NT2/D1 (cell line): ENCODE measurements around the gene GSE1.

ENCODE experiments used
- SUZ12 ChIP-seq: IDR thresholded peaks from 2 replicates; pipeline ENCODE4 v1.6.1; 2011; ENCODE audit not compliant: insufficient read length, insufficient read depth; ENCODE audit errors: extremely low read depth
- YY1 ChIP-seq: IDR thresholded peaks from 2 replicates; pipeline ENCODE4 v1.6.1; 2011; ENCODE audit not compliant: insufficient read length, insufficient read depth

DNA sequence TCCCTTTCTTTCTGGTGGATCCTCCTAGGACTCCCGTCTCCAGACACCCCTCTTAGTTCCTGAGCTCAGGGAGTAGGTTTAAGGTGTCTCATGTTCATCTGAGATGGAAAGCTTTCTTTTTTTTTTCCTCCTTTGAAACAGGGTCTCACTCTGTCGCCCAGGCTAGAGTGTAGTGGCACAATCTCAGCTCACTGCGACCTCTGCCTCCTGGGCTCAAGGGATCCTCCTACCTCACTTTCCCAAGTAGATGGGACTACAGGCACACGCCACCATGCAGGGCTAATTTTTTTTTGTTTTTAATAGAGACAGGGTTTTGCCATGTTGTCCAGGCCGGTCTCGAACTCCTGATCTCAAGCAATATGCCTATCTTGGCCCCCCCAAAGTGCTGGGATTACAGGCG is 3.6 kb upstream of the GSE1 start:
- TF ChIP-seq SUZ12 (no peak), YY1 (no peak)
